ENCODE data around the gene DLL1. TPM values are rescaled to one million over a fixed set of nuclear protein-coding genes. Genes with fewer than 3 reads are reported as not detected.

DLL1 gene
- total RNA-seq, 3 donors from 2014 or later, result 3.8 to 26.9 (median 12.3) TPM

- H3K36me3 ChIP-seq, result no peaks in the 10 kb centered on the region
- intact Hi-C loops (cut with DNase I; ENCODE audit: low total_unique reads), result no loop called here
- no peaks in the 10 kb centered on the region for H3K4me1 ChIP-seq
- H3K27me3 ChIP-seq, result no peaks in the 10 kb centered on the region
- no peak overlapping the region for H3K27ac ChIP-seq
- no peak overlapping the region for H3K4me3 ChIP-seq
- DNase-seq (ENCODE audit: low spot score in 2 of 2), result peak in 1 of 2 donors; percentile 27
- TF ChIP-seq POLR2AphosphoS5 (IDR thresholded peaks at IDR 0.05), result no peak
- no peak for TF ChIP-seq CTCF (IDR thresholded peaks at IDR 0.05)
- no peak for TF ChIP-seq POLR2A (IDR thresholded peaks at IDR 0.05)
- H3K9me3 ChIP-seq, result no peaks in the 10 kb centered on the region
Measured at GRCh38 chr6:170254315-170255213, 36.3 kb downstream of the DLL1 start.

- Histone ChIP-seq H3K4me1 (no peaks in the 10 kb centered on the region), H3K9me3 (no peaks in the 10 kb centered on the region), H3K36me3 (no peaks in the 10 kb centered on the region), H3K4me3 (no peak overlapping the region), H3K27ac (no peak overlapping the region), H3K27me3 (no peaks in the 10 kb centered on the region)
- intact Hi-C loops (cut with DNase I; ENCODE audit: low total_unique reads), result no loop called here
- no peak for DNase-seq (ENCODE audit: low spot score in 2 of 2)
- TF ChIP-seq POLR2A (IDR thresholded peaks at IDR 0.05) (no peak), POLR2AphosphoS5 (IDR thresholded peaks at IDR 0.05) (no peak), CTCF (IDR thresholded peaks at IDR 0.05) (no peak)
Measured at GRCh38 chr6:170253910-170254269, 37.0 kb downstream of the DLL1 start.

- DNase-seq (ENCODE audit: low spot score in 2 of 2), result no peak
- no peak overlapping the region for H3K4me3 ChIP-seq
- TF ChIP-seq CTCF (IDR thresholded peaks at IDR 0.05) (no peak), POLR2A (IDR thresholded peaks at IDR 0.05) (no peak), POLR2AphosphoS5 (IDR thresholded peaks at IDR 0.05) (no peak)
- H3K4me1 ChIP-seq, result no peaks in the 10 kb centered on the region
- H3K27ac ChIP-seq, result no peak overlapping the region
- H3K27me3 ChIP-seq, result no peaks in the 10 kb centered on the region
- H3K9me3 ChIP-seq, result no peaks in the 10 kb centered on the region
- intact Hi-C loops (cut with DNase I; ENCODE audit: low total_unique reads), result no loop called here
- no peaks in the 10 kb centered on the region for H3K36me3 ChIP-seq
Measured at GRCh38 chr6:170253226-170253909, 37.5 kb downstream of the DLL1 start.

- intact Hi-C loops (cut with DNase I; ENCODE audit: low total_unique reads), result no loop called here
- no peaks in the 10 kb centered on the region for H3K36me3 ChIP-seq
- DNase-seq (ENCODE audit: low spot score in 2 of 2), result no peak
- TF ChIP-seq CTCF (IDR thresholded peaks at IDR 0.05), result no peak
- TF ChIP-seq POLR2A (IDR thresholded peaks at IDR 0.05), result no peak
- no peak for TF ChIP-seq POLR2AphosphoS5 (IDR thresholded peaks at IDR 0.05)
- no peaks in the 10 kb centered on the region for H3K27me3 ChIP-seq
- no peak overlapping the region for H3K27ac ChIP-seq
- H3K4me1 ChIP-seq, result no peaks in the 10 kb centered on the region
- H3K4me3 ChIP-seq, result no peak overlapping the region
- no peaks in the 10 kb centered on the region for H3K9me3 ChIP-seq
Measured at GRCh38 chr6:170251776-170252571, 38.9 kb downstream of the DLL1 start.

All from breast epithelium (tissue), 4 donors.